HUES64 (cell line): ENCODE data around the gene SNAPC3.

Experiments used
- H3K27ac ChIP-seq: 2 replicates; pipeline ENCODE4 v1.7.0; 2013; ENCODE audit warnings: low read depth, low read length, inconsistent platforms
- H3K27me3 ChIP-seq: 2 replicates; pipeline ENCODE4 v1.6.1; 2013; ENCODE audit warnings: mild to moderate bottlenecking, low read length; ENCODE audit not compliant: insufficient read depth
- H3K36me3 ChIP-seq: 2 replicates; pipeline ENCODE4 v1.6.1; 2013; ENCODE audit warnings: mild to moderate bottlenecking, low read length; ENCODE audit not compliant: insufficient read depth
- H3K4me1 ChIP-seq: 2 replicates; pipeline ENCODE4 v1.6.1; 2013; ENCODE audit warnings: mild to moderate bottlenecking, low read length, moderate library complexity; ENCODE audit not compliant: insufficient read depth
- H3K4me3 ChIP-seq: 2 replicates; pipeline ENCODE4 v1.5.1; 2013; ENCODE audit warnings: mild to moderate bottlenecking, low read length, moderate library complexity
- H3K9ac ChIP-seq: 2 replicates; pipeline ENCODE4 v1.6.1; 2013; ENCODE audit warnings: mild to moderate bottlenecking, low read depth, low read length
- H3K9me3 ChIP-seq: 2 replicates; pipeline ENCODE4 v1.6.1; 2013; ENCODE audit warnings: low read depth, low read length; ENCODE audit not compliant: insufficient read depth
- WGBS: fragments of 150-250, 120-280 bp; methylation state at CpG from one replicate; pipeline ENCODE4 v1.1.7; 2013; ENCODE audit warnings: missing lambda C conversion rate; 5-methylcytosine and 5-hydroxymethylcytosine counted together

The SNAPC3 gene

GRCh38 chr9:15390201-15390600 lies 32.5 kb upstream of the SNAPC3 start:
- Histone ChIP-seq H3K9me3 (no peaks in the 10 kb centered on the region), H3K9ac (no peak overlapping the region)
- WGBS = 96% methylated on average over 2 of the region's 2 CpGs

GRCh38 chr9:15392363-15392762 lies 30.3 kb upstream of the SNAPC3 start:
- Histone ChIP-seq H3K4me3 (no peak overlapping the region), H3K9me3 (no peaks in the 10 kb centered on the region), H3K9ac (no peak overlapping the region), H3K36me3 (no peaks in the 10 kb centered on the region), H3K27me3 (no peaks in the 10 kb centered on the region), H3K4me1 (no peaks in the 10 kb centered on the region), H3K27ac (no peak overlapping the region)
- 99% methylated on average over 5 of the region's 5 CpGs for WGBS

More at GRCh38 chr9:15390201-15390600, 32.5 kb upstream of the SNAPC3 start:
- Histone ChIP-seq H3K27ac (no peak overlapping the region), H3K36me3 (no peaks in the 10 kb centered on the region), H3K4me1 (no peaks in the 10 kb centered on the region), H3K27me3 (no peaks in the 10 kb centered on the region), H3K4me3 (no peak overlapping the region)

DNA sequence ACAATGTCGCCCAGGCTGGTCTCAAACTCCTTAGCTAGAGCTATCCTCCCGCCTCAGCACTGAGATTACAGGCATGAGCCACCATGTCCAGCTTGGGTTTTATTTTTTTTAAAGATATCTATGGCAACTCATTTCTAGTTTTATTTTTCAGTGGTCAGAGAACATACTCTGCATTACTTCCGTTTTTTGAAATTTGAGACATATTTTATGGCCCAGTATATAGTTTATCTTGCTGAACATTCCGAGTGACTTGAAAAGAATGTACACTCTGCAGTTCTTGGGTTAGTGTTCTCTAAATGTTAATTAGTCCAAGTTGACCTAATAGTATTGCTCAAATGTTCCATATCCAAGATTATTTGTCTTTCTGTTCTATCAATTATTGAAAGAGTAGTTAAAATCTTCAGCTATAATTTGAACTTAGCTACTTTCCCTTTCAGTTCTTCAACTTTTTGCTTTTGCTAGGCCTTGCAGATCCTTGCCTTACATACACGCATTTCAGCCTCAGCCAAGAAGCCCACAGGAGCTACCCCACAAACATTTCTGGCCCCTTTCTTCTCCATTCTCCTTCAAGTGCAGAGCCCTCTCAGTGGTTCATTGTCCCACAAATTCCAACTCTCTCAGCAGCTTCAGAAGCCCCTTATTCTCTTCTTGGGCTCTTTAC lies 22.3 kb upstream of the SNAPC3 start:
- Histone ChIP-seq H3K27me3 (no peaks in the 10 kb centered on the region), H3K4me3 (no peak overlapping the region), H3K27ac (no peak overlapping the region), H3K4me1 (no peaks in the 10 kb centered on the region), H3K9me3 (no peaks in the 10 kb centered on the region), H3K36me3 (no peaks in the 10 kb centered on the region), H3K9ac (no peak overlapping the region)
- WGBS = 75% methylated on average over 5 of the region's 5 CpGs

GRCh38 chr9:15401266-15401665 lies 21.4 kb upstream of the SNAPC3 start:
- Histone ChIP-seq H3K9ac (no peak overlapping the region), H3K27ac (no peak overlapping the region), H3K9me3 (no peaks in the 10 kb centered on the region), H3K27me3 (no peaks in the 10 kb centered on the region), H3K4me3 (no peak overlapping the region), H3K4me1 (no peaks in the 10 kb centered on the region), H3K36me3 (no peaks in the 10 kb centered on the region)
- WGBS = 98% methylated on average over 8 of the region's 8 CpGs

DNA sequence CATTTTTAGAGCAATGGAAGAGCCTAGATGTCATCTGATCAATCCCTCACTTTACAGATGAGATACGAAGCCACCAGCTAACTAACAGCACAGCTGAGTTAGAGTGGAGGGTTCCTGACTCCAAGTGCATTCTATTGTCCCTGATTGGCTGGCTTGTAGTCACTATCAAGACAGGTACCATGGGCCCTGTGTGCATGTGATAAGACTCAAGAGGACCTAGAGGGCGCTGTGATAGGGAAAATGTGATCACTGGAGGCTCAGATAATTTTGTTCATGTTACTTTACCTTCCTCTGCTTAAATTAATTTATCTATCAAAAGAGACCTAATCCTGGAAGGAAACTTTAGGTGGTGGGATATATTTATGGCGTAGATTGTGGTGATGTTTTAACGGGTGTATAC lies 19.5 kb upstream of the SNAPC3 start:
- no peak overlapping the region for H3K9ac ChIP-seq
- H3K27ac ChIP-seq = no peak overlapping the region
- H3K9me3 ChIP-seq = no peaks in the 10 kb centered on the region
- H3K4me1 ChIP-seq = no peaks in the 10 kb centered on the region
- H3K27me3 ChIP-seq = no peaks in the 10 kb centered on the region
- no peaks in the 10 kb centered on the region for H3K36me3 ChIP-seq
- WGBS = 47% methylated on average over 2 of the region's 4 CpGs
- no peak overlapping the region for H3K4me3 ChIP-seq

- Histone ChIP-seq H3K27me3 (no peaks in the 10 kb centered on the region), H3K4me3 (no peak overlapping the region), H3K9me3 (no peaks in the 10 kb centered on the region), H3K9ac (no peak overlapping the region), H3K27ac (no peak overlapping the region), H3K4me1 (no peaks in the 10 kb centered on the region), H3K36me3 (no peaks in the 10 kb centered on the region)
- WGBS = 90% methylated on average over 1 of the region's 1 CpG
Observed at GRCh38 chr9:15404171-15404570, 18.5 kb upstream of the SNAPC3 start.

DNA sequence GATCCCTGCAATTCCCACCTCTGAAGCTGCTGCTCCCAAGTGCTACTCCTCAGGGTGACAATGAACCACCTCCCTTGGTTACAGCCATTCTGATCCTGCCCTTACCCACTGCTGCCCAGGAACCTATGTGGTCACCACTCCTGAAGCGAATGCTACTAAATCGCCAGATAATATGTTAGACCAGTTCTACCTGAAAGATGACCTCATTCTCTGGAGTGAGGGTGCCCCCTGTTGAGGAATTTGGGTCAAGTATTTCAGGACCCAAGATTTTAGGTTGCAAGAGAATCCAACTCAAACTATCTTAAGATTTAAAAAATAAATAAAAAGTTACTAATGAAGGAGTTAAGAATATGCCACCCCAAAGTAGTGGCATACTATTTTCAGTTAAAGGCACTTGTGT lies 5.8 kb upstream of the SNAPC3 start:
- 79% methylated on average over 2 of the region's 2 CpGs for WGBS
- Histone ChIP-seq H3K4me1 (peaks cover 8% of the 10 kb centered on the region; the same call in 1 of the 2 replicates), H3K9me3 (no peaks in the 10 kb centered on the region), H3K27ac (no peak overlapping the region), H3K27me3 (no peaks in the 10 kb centered on the region), H3K9ac (no peak overlapping the region), H3K4me3 (no peak overlapping the region), H3K36me3 (no peaks in the 10 kb centered on the region)

- WGBS = 53% methylated on average over 6 of the region's 6 CpGs
- Histone ChIP-seq H3K27ac (no peak overlapping the region; the same call in 1 of the 2 replicates), H3K9ac (no peak overlapping the region), H3K9me3 (no peaks in the 10 kb centered on the region), H3K27me3 (no peaks in the 10 kb centered on the region), H3K36me3 (no peaks in the 10 kb centered on the region), H3K4me3 (no peak overlapping the region), H3K4me1 (peaks cover 12% of the 10 kb centered on the region; the same call in 1 of the 2 replicates)
Observed at GRCh38 chr9:15417626-15418025, 5.0 kb upstream of the SNAPC3 start.

GRCh38 chr9:15420796-15421195 lies 1.9 kb upstream of the SNAPC3 start:
- Histone ChIP-seq H3K9ac (no peak overlapping the region), H3K9me3 (no peaks in the 10 kb centered on the region), H3K27ac (no peak overlapping the region), H3K27me3 (no peaks in the 10 kb centered on the region), H3K4me3 (no peak overlapping the region), H3K36me3 (peaks cover 20% of the 10 kb centered on the region), H3K4me1 (peaks cover 18% of the 10 kb centered on the region; the same call in 1 of the 2 replicates)
- 79% methylated on average over 4 of the region's 5 CpGs for WGBS

GRCh38 chr9:15421532-15421931 lies 1.1 kb upstream of the SNAPC3 start:
- WGBS = 90% methylated on average over 6 of the region's 6 CpGs
- H3K9me3 ChIP-seq = no peaks in the 10 kb centered on the region

DNA sequence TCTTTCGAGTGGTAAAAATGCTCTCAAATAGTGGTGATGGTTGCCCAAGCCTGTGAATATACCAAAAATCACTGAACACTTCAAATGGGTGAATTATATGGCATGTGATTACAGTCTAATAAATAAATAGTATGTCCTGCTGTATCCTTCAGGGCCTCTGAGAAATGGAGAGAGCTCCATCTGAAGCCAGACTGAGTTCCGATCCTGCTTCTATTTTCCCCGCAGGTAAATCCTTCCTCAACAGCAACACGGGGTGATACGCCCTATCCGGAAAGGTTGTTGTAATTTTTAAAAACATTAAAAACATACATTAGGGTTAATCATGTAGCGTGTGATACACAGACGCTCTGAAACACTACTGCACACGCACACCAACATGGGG lies 695 bp upstream of the SNAPC3 start:
- H3K9me3 ChIP-seq = no peaks in the 10 kb centered on the region
- peak overlapping the region; percentile 93 for H3K27ac ChIP-seq
- peaks cover 32% of the 10 kb centered on the region for H3K36me3 ChIP-seq
- H3K27me3 ChIP-seq = no peaks in the 10 kb centered on the region
- peak overlapping the region; percentile 95 for H3K4me3 ChIP-seq
- WGBS = 73% methylated on average over 6 of the region's 9 CpGs
- H3K9ac ChIP-seq = peak overlapping the region; percentile 84
- peaks cover 18% of the 10 kb centered on the region; the same call in 1 of the 2 replicates for H3K4me1 ChIP-seq

More at GRCh38 chr9:15421532-15421931, 1.1 kb upstream of the SNAPC3 start:
- H3K27ac ChIP-seq = no peak overlapping the region
- H3K27me3 ChIP-seq = no peaks in the 10 kb centered on the region
- H3K36me3 ChIP-seq = peaks cover 27% of the 10 kb centered on the region
- no peak overlapping the region for H3K4me3 ChIP-seq
- H3K4me1 ChIP-seq = peaks cover 18% of the 10 kb centered on the region; the same call in 1 of the 2 replicates
- H3K9ac ChIP-seq = 0 out of 2 replicates have a peak overlapping the region, but pooled peaks have one; percentile 84
